Transverse colon (tissue), 4 donors: ENCODE data around the gene CD9.

Source experiments
- EP300 ChIP-seq: sonication (generic); formaldehyde crosslinking; IDR thresholded peaks from one replicate; pipeline ENCODE4 v1.6.1; 2017; ENCODE audit warnings: antibody characterized with exemption, low read depth
- POLR2A ChIP-seq: fragments of 450-650 bp; IDR thresholded peaks from one replicate; pipeline ENCODE4 v1.6.1; 2016; ENCODE audit warnings: antibody characterized with exemption, mild to moderate bottlenecking, moderate library complexity
- POLR2AphosphoS5 ChIP-seq, 3 donors: sonication (generic); formaldehyde crosslinking; IDR thresholded peaks; one replicate each; pipeline ENCODE4 v1.6.1; 2016; ENCODE audit warnings: antibody characterized with exemption in 3 of 3
- TF ChIP-seq, protein P1 (sequence below), 5 experiments: fragments of 200-600 bp in 3 of 5; fragments of 450-650 bp in 2 of 5; sonication (generic) in 3 of 5; IDR thresholded peaks; 1 replicate in 2 of 5; 2 replicates in 3 of 5; pipeline ENCODE4 v1.5.1; 2016 to 2017; ENCODE audit warnings: antibody characterized with exemption in 5 of 5, inconsistent platforms in 3 of 5, mild to moderate bottlenecking in 2 of 5, moderate library complexity in 1 of 5

DNA sequence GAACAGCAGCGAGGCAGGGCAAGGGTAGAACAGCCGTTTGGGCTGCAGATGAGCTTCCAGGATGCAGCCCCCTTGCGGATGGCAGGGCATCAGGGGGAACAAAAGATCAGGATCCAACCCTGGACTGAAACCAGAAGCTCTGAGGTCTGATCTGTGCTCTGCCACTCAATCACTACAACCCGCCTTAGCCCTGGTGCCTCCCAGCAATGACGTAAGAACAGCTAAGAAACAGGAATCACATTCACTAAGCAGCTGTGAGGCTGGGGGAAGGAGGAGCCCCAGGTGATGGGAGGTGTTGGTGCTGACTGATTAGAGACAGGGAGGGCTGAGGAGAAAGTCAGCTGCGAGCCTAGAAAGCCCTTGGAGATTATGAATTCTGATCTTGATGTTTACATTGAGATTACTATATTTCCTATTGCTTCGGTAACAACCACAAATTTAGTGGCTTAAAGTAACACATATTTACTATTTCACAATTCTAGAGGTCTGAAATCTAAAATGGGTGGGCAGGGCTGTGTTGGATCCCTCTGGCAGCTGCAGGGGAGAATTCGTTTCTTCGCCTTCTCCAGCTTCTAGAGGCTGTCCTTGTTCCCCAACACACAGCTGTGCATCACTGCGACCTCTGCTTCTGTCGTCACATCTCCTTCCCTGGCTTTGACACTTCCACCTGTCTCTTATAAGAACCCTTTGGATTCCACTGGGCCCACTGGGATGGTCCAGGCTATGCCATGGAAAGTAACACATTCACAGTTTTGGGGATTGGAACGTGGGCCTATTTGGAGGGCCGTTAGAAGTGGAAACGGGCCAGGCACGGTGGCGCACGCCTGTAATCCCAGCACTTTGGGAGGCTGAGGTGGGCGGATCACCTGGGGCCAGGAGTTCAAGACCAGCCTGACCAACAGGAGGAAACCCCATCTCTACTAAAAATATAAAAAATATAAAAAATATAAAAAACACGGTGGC lies 6.1 kb upstream of the CD9 start:
- TF ChIP-seq, protein P1, sequence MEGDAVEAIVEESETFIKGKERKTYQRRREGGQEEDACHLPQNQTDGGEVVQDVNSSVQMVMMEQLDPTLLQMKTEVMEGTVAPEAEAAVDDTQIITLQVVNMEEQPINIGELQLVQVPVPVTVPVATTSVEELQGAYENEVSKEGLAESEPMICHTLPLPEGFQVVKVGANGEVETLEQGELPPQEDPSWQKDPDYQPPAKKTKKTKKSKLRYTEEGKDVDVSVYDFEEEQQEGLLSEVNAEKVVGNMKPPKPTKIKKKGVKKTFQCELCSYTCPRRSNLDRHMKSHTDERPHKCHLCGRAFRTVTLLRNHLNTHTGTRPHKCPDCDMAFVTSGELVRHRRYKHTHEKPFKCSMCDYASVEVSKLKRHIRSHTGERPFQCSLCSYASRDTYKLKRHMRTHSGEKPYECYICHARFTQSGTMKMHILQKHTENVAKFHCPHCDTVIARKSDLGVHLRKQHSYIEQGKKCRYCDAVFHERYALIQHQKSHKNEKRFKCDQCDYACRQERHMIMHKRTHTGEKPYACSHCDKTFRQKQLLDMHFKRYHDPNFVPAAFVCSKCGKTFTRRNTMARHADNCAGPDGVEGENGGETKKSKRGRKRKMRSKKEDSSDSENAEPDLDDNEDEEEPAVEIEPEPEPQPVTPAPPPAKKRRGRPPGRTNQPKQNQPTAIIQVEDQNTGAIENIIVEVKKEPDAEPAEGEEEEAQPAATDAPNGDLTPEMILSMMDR (IDR thresholded peaks at IDR 0.05) = no peak
- no peak for TF ChIP-seq POLR2A
- TF ChIP-seq POLR2AphosphoS5 (IDR thresholded peaks at IDR 0.05) = no peak
- TF ChIP-seq EP300 = no peak
